GM12878 (cell line): Measurements from ENCODE around the gene TK2. TPM values are rescaled to one million over a fixed set of nuclear protein-coding genes. Genes with fewer than 3 reads are reported as not detected.
A peak's percentile ranks its signal among the peaks of the same experiment; 100 is the strongest.

Experiments used
- ATAC-seq: fragments of 200-7000 bp; cut with Tn5 transposase; 3 replicates; pipeline ENCODE4 v1.9.1; 2020; ENCODE audit warnings: mild to moderate bottlenecking, moderate library complexity
- BruUV-seq: library from RNA; stranded (reverse); fragments of 400-500 nt; replicated peaks from 2 replicates; lab custom pipeline; 2021; lab: Mats Ljungman, UMichigan
- CTCF ChIA-PET: fragments of 300-600 bp; sonication (Branson Sonifier 250); formaldehyde crosslinking; extraction: SDS; loops from one replicate; lab custom pipeline; 2021; ENCODE audit warnings: inconsistent platforms; lab: Yijun Ruan, JAX
- POLR2A ChIA-PET: fragments of 350-600 bp; formaldehyde crosslinking; extraction: SDS; loops from one replicate; lab custom pipeline; 2021; ENCODE audit warnings: inconsistent platforms; lab: Charles Lee
- RAD21 ChIA-PET: fragments of 300-600 bp; sonication (Branson Sonifier 250); formaldehyde crosslinking; loops from one replicate; lab custom pipeline; 2023; ENCODE audit warnings: antibody characterized with exemption; ENCODE audit not compliant: unreplicated experiment; lab: Charles Lee
- SMC1A ChIA-PET: fragments of 300-600 bp; sonication (Branson Sonifier 250); formaldehyde crosslinking; loops from one replicate; lab custom pipeline; 2023; ENCODE audit not compliant: unreplicated experiment, uncharacterized antibody; lab: Charles Lee
- DNase-seq: peaks from one replicate; pipeline ENCODE4 v3.0.0-alpha.2; 2011; ENCODE audit warnings: low read depth, low spot score
- FAIRE-seq: peaks from 3 replicates; lab custom pipeline; 2011; peaks lifted over from hg19 to GRCh38; lab: Jason Lieb, UNC
- H2AFZ ChIP-seq: 2 replicates; pipeline ENCODE4 v1.6.0; 2011; ENCODE audit warnings: low read depth, low read length, control low read depth; ENCODE audit not compliant: control insufficient read depth
- H3K27ac ChIP-seq: 2 replicates; pipeline ENCODE4 v1.5.1; 2011; ENCODE audit warnings: control low read depth; ENCODE audit not compliant: control insufficient read depth, insufficient read depth
- H3K27me3 ChIP-seq, 2 experiments: replicated peaks in 1 of 2; 2 replicates each; pipeline versions ENCODE4 v1.6.0 to v1.6.1; 2011; ENCODE audit warnings: low read length in 1 of 2; ENCODE audit not compliant: control insufficient read depth in 2 of 2, insufficient read depth in 2 of 2
- H3K36me3 ChIP-seq, 2 experiments: 2 replicates each; pipeline ENCODE4 v1.5.1; 2011; ENCODE audit warnings: low read length in 1 of 2; ENCODE audit not compliant: control insufficient read depth in 2 of 2, insufficient read depth in 2 of 2
- H3K4me1 ChIP-seq: 2 replicates; pipeline ENCODE4 v1.6.1; 2011; ENCODE audit warnings: mild to moderate bottlenecking, low read length, moderate library complexity, mixed read lengths; ENCODE audit not compliant: control insufficient read depth, insufficient read depth
- H3K4me2 ChIP-seq: 2 replicates; pipeline ENCODE4 v1.6.0; 2011; ENCODE audit warnings: control low read depth; ENCODE audit not compliant: control insufficient read depth, insufficient read depth
- H3K4me3 ChIP-seq: fragments of 200-600 bp; sonication (generic); 2 replicates; pipeline ENCODE4 v1.5.1; 2016
- H3K79me2 ChIP-seq: 2 replicates; pipeline ENCODE4 v1.6.0; 2011; ENCODE audit warnings: low read length; ENCODE audit not compliant: control insufficient read depth, insufficient read depth
- H3K9ac ChIP-seq: 2 replicates; pipeline ENCODE4 v1.8.0; 2011; ENCODE audit warnings: low read length, control low read depth, mixed read lengths; ENCODE audit not compliant: control insufficient read depth, insufficient read depth
- H3K9me3 ChIP-seq: replicated peaks from 3 replicates; pipeline ENCODE4 v1.5.1; 2011; ENCODE audit warnings: mild to moderate bottlenecking, low read length; ENCODE audit not compliant: control insufficient read depth, insufficient read depth
- H4K20me1 ChIP-seq: 2 replicates; pipeline ENCODE4 v1.6.0; 2011; ENCODE audit not compliant: control insufficient read depth, insufficient read depth
- BCL11A ChIP-seq: IDR thresholded peaks from 2 replicates; pipeline ENCODE4 v1.6.1; 2011; ENCODE audit warnings: low read depth, low read length
- CBFB ChIP-seq: IDR thresholded peaks from 2 replicates; pipeline ENCODE4 v1.6.1; 2016; ENCODE audit warnings: antibody characterized with exemption, low read depth
- E4F1 ChIP-seq: fragments of 450-650 bp; IDR thresholded peaks from 2 replicates; pipeline ENCODE4 v1.6.1; 2018; ENCODE audit warnings: borderline replicate concordance, mild to moderate bottlenecking; ENCODE audit not compliant: partially characterized antibody
- HDAC2 ChIP-seq: fragments of 200-600 bp; sonication (generic); IDR thresholded peaks from 2 replicates; pipeline ENCODE4 v1.6.1; 2017
- MEF2B ChIP-seq: fragments of 450-650 bp; IDR thresholded peaks from 2 replicates; pipeline ENCODE4 v1.6.1; 2018; ENCODE audit warnings: mild to moderate bottlenecking, moderate library complexity; ENCODE audit not compliant: partially characterized antibody, poor library complexity, severe bottlenecking
- MTA2 ChIP-seq: fragments of 450-650 bp; IDR thresholded peaks from 2 replicates; pipeline ENCODE4 v1.6.1; 2016; ENCODE audit warnings: low read depth, mild to moderate bottlenecking, moderate library complexity
- NR2C1 ChIP-seq: fragments of 450-650 bp; IDR thresholded peaks from 2 replicates; pipeline ENCODE4 v1.6.1; 2017; ENCODE audit warnings: antibody characterized with exemption, mild to moderate bottlenecking, moderate library complexity
- SIN3A ChIP-seq: IDR thresholded peaks from 2 replicates; pipeline ENCODE4 v1.6.1; 2012; ENCODE audit warnings: low read depth, low read length, improper control_type of control experiment
- STAT1 ChIP-seq: fragments of 450-650 bp; conservative IDR thresholded peaks from 2 replicates; pipeline ENCODE4 v1.6.1; 2014; ENCODE audit warnings: antibody characterized with exemption, mild to moderate bottlenecking
- USF1 ChIP-seq: IDR thresholded peaks from 2 replicates; pipeline ENCODE4 v1.6.1; 2011; ENCODE audit warnings: borderline replicate concordance, low read depth, mild to moderate bottlenecking, moderate library complexity, mixed read lengths, low read length; ENCODE audit not compliant: insufficient read depth; ENCODE audit errors: extremely low read length
- WGBS: methylation state at CpG from one replicate; pipeline ENCODE4 v1.1.6; 2016; ENCODE audit warnings: low lambda C conversion rate; ENCODE audit not compliant: insufficient replicate concordance, insufficient coverage; ENCODE audit errors: missing lambda C conversion rate; 5-methylcytosine and 5-hydroxymethylcytosine counted together
- in situ Hi-C: fragments of 300-500 bp; cut with MboI; formaldehyde crosslinking; loops from 9 replicates; pipeline ENCODE4 v1.14.3; 2018; ENCODE audit warnings: mixed read lengths
- intact Hi-C: fragments of 100-400 bp; cut with micrococcal nuclease; formaldehyde crosslinking; loops from one replicate; pipeline ENCODE4 v1.14.2; 2022; ENCODE audit not compliant: unreplicated experiment
- polyA plus RNA-seq, 11 experiments: library from polyadenylated mRNA; depleted of rRNA in 4 of 11; unstranded in 6 of 11; stranded (reverse) in 5 of 11; fragments of >200 nt; fragmentation: Nextera tagmentation in 4 of 11; fragmentation: Illumina TruSeq in 1 of 11; extraction: Ambion mirVana in 4 of 11; extraction: Trizol in 1 of 11; gene quantifications; 1 replicate in 1 of 11; 2 replicates in 10 of 11; pipeline versions ENCODE4 v1.2.1 to v1.2.3, GENCODE V29; 2011 to 2016; ENCODE audit warnings: inconsistent platforms in 2 of 11, missing spikeins in 2 of 11, low read depth in 1 of 11
- total RNA-seq, 4 experiments: library from RNA; depleted of rRNA in 3 of 4; stranded (reverse); fragments of >200 nt in 3 of 4; fragmentation: Illumina TruSeq in 1 of 4; extraction: Trizol in 1 of 4; gene quantifications; 2 replicates each; pipeline versions ENCODE4 v1.2.1 to v1.2.3, GENCODE V29; 2013 to 2021
- TF ChIP-seq, protein P1 (sequence below): fragments of 450-650 bp; formaldehyde crosslinking; IDR thresholded peaks from 2 replicates; pipeline ENCODE4 v1.4.0; 2020; ENCODE audit warnings: mild to moderate bottlenecking, moderate library complexity

Gene TK2
- total and polyA plus RNA-seq, 10 of the 15 experiments (the other 5 are each of a cell fraction or from before 2014, with no cell fraction given), result 1.3 to 12.4 (median 3.0) TPM

DNA sequence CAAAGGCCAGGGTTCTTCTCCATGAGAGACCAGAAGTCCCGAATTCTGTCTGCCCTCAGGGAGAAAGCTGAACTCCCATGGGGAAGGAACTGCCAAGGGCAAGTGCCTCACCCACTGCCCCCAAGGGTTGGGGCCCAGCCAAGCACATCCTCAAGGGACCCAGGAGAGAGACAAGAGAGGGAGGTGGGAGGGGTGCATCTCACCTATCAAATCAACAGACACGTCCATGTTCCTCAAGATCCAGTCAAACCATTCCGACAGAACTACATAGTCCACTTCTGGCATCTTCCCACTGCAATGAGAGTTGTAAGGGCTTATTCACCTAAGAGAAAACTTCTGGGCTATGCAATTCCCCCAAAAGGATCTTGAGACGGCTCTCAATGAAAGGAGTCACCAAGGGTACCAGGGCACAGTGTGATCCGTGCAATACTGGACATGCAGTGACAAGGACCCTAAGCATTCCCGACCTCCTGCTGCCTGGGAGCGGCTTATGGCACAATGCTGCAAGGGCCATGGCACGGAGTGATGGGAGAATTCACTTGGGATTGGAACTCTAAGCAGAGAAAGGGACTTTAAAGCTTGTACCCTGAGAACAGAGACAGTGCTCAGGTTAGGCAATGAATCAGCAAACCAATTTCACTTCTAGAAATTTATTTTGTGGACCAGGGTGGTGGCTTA is 32.2 kb downstream of the TK2 start:
- POLR2A ChIA-PET, result interaction anchor here (0.7 to 1.2 kb wide), 3 partner anchors 22 to 44 kb away, joined by 3 to 5 read pairs (median 4); no protein-coding TSS in a partner anchor
- Histone ChIP-seq H3K4me3 (peak overlapping the region; percentile 11; the same call in 1 of the 2 replicates), H3K27ac (peak overlapping the region; percentile 84), H3K4me1 (peaks cover 57% of the 10 kb centered on the region), H4K20me1 (no peaks in the 10 kb centered on the region), H3K9me3 (no peaks in the 10 kb centered on the region), H3K9ac (peak overlapping the region; percentile 65), H3K36me3 (no peaks in the 10 kb centered on the region; a peak in 1 of 4 replicates), H3K4me2 (peak overlapping the region; percentile 99), H2AFZ (no peak overlapping the region), H3K27me3 (no peaks in the 10 kb centered on the region), H3K79me2 (no peaks in the 10 kb centered on the region)
- FAIRE-seq, result no peak
- RAD21 ChIA-PET, result interaction anchor here (0.8 to 1.7 kb wide), 6 partner anchors 9 to 111 kb away, joined by 3 to 8 read pairs (median 4); partner anchors contain the start of gene CKLF
- in situ Hi-C loops (no loop called here), intact Hi-C loops (loop anchor here (2.0 kb wide), 2 partner anchors 35 to 87 kb away; partner anchors contain the start of gene CMTM3)
- ATAC-seq, result no peak
- SMC1A ChIA-PET, result interaction anchor here (0.8 to 2.5 kb wide), 11 partner anchors 8 to 113 kb away, joined by 3 to 19 read pairs (median 3); partner anchors contain the start of genes CKLF and TK2
- CTCF ChIA-PET, result interaction anchor here (0.9 to 1.7 kb wide), 6 partner anchors 34 to 91 kb away, joined by 3 to 6 read pairs (median 4); partner anchors contain the start of gene CKLF
- BruUV-seq, result no TSS peak
- WGBS, result 65% methylated on average over 8 of the region's 8 CpGs
- no peak for DNase-seq
- TF ChIP-seq CBFB (no peak), MTA2 (no peak), HDAC2 (0 out of 2 replicates have a peak, but pooled peaks have one; percentile 11), E4F1 (no peak), BCL11A (no peak), SIN3A (0 out of 2 replicates have a peak, but pooled peaks have one; percentile 41), STAT1 (no peak), MEF2B (peak; percentile 56), NR2C1 (no peak), USF1 (no peak)
- TF ChIP-seq, protein P1, sequence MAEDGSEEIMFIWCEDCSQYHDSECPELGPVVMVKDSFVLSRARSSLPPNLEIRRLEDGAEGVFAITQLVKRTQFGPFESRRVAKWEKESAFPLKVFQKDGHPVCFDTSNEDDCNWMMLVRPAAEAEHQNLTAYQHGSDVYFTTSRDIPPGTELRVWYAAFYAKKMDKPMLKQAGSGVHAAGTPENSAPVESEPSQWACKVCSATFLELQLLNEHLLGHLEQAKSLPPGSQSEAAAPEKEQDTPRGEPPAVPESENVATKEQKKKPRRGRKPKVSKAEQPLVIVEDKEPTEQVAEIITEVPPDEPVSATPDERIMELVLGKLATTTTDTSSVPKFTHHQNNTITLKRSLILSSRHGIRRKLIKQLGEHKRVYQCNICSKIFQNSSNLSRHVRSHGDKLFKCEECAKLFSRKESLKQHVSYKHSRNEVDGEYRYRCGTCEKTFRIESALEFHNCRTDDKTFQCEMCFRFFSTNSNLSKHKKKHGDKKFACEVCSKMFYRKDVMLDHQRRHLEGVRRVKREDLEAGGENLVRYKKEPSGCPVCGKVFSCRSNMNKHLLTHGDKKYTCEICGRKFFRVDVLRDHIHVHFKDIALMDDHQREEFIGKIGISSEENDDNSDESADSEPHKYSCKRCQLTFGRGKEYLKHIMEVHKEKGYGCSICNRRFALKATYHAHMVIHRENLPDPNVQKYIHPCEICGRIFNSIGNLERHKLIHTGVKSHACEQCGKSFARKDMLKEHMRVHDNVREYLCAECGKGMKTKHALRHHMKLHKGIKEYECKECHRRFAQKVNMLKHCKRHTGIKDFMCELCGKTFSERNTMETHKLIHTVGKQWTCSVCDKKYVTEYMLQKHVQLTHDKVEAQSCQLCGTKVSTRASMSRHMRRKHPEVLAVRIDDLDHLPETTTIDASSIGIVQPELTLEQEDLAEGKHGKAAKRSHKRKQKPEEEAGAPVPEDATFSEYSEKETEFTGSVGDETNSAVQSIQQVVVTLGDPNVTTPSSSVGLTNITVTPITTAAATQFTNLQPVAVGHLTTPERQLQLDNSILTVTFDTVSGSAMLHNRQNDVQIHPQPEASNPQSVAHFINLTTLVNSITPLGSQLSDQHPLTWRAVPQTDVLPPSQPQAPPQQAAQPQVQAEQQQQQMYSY (CRISPR knock-in tag), result no peak
